ENCODE measurements around the gene ENPP3.

GRCh38 chr6:131755597-131755996, 118.5 kb downstream of the ENPP3 start:
- TF ChIP-seq YY1 (IDR thresholded peaks at IDR 0.05; ENCODE audit: insufficient read depth, insufficient read length) (no peak), ZNF274 (IDR thresholded peaks at IDR 0.05; ENCODE audit: low read depth, low read length) (no peak), SUZ12 (IDR thresholded peaks at IDR 0.05; ENCODE audit: extremely low read depth, insufficient read depth, insufficient read length) (no peak)
